ENCODE measurements around the gene MAST3. TPM values are rescaled to one million over a fixed set of nuclear protein-coding genes. Genes with fewer than 3 reads are reported as not detected.

The MAST3 gene
- total RNA-seq, 4 donors from 2014 or later, result 27.2 to 53.5 (median 32.7) TPM

GRCh38 chr19:18194554-18195238, 97.1 kb downstream of the MAST3 start:
- H3K4me1 ChIP-seq, result peaks cover 14 to 24% (median 19%) of the 10 kb centered on the region in 4 donors
- peak overlapping the region; percentile 87 to 96 (median 92) for H3K27ac ChIP-seq
- peak overlapping the region in 2 of 4 donors; percentile 1 to 88 for H3K4me3 ChIP-seq
- DNase-seq, result peak; percentile 49
- intact Hi-C loops (cut with DNase I; ENCODE audit: low total_unique reads), result no loop called here
- TF ChIP-seq POLR2A (IDR thresholded peaks at IDR 0.05) (no peak), EP300 (IDR thresholded peaks at IDR 0.05; ENCODE audit: low read depth) (no peak), POLR2AphosphoS5 (IDR thresholded peaks at IDR 0.05) (peak in 1 of 3 donors; percentile 14)
- TF ChIP-seq, protein P1, sequence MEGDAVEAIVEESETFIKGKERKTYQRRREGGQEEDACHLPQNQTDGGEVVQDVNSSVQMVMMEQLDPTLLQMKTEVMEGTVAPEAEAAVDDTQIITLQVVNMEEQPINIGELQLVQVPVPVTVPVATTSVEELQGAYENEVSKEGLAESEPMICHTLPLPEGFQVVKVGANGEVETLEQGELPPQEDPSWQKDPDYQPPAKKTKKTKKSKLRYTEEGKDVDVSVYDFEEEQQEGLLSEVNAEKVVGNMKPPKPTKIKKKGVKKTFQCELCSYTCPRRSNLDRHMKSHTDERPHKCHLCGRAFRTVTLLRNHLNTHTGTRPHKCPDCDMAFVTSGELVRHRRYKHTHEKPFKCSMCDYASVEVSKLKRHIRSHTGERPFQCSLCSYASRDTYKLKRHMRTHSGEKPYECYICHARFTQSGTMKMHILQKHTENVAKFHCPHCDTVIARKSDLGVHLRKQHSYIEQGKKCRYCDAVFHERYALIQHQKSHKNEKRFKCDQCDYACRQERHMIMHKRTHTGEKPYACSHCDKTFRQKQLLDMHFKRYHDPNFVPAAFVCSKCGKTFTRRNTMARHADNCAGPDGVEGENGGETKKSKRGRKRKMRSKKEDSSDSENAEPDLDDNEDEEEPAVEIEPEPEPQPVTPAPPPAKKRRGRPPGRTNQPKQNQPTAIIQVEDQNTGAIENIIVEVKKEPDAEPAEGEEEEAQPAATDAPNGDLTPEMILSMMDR (IDR thresholded peaks at IDR 0.05), result no peak
- in situ Hi-C loops (cut with MboI; ENCODE audit: low pct_ligation_motif_present in 1 of 4, low pct_unique_long_range_greater_than_20kb in 1 of 4, low sequenced_read_pairs in 3 of 4), result no loop called here
- H3K27me3 ChIP-seq, result no peaks in the 10 kb centered on the region
- no peaks in the 10 kb centered on the region for H3K9me3 ChIP-seq
- H3K36me3 ChIP-seq, result peaks cover 0 to 6% (median 0%) of the 10 kb centered on the region in 4 donors
- 56% methylated on average over 14 of the region's 27 CpGs; no CpG with 5 or more reads in 1 of the 2 donors for WGBS, 2 donors (ENCODE audit: low coverage in 1 of 2)

- in situ Hi-C loops (cut with MboI; ENCODE audit: low pct_ligation_motif_present in 1 of 4, low pct_unique_long_range_greater_than_20kb in 1 of 4, low sequenced_read_pairs in 3 of 4), result no loop called here
- WGBS, 2 donors (ENCODE audit: low coverage in 1 of 2), result 82 to 86% methylated on average over 4 to 7 of the region's 7 CpGs
- Histone ChIP-seq H3K4me1 (peaks cover 14 to 23% (median 19%) of the 10 kb centered on the region in 4 donors), H3K27ac (no peak overlapping the region), H3K36me3 (peaks cover 0 to 6% (median 0%) of the 10 kb centered on the region in 4 donors), H3K9me3 (no peaks in the 10 kb centered on the region), H3K27me3 (no peaks in the 10 kb centered on the region), H3K4me3 (no peak overlapping the region)
- no peak for TF ChIP-seq POLR2AphosphoS5 (IDR thresholded peaks at IDR 0.05)
- TF ChIP-seq, protein P1 (IDR thresholded peaks at IDR 0.05), result no peak
- TF ChIP-seq POLR2A (IDR thresholded peaks at IDR 0.05), result no peak
- TF ChIP-seq EP300 (IDR thresholded peaks at IDR 0.05; ENCODE audit: low read depth), result no peak
- intact Hi-C loops (cut with DNase I; ENCODE audit: low total_unique reads), result no loop called here
- no peak for DNase-seq
These were observed 98.9 kb downstream of the MAST3 start for GRCh38 chr19:18196511-18196845.

GRCh38 chr19:18197306-18197705, 99.7 kb downstream of the MAST3 start:
- Histone ChIP-seq H3K4me1 (peaks cover 14 to 18% (median 17%) of the 10 kb centered on the region in 4 donors), H3K27me3 (no peaks in the 10 kb centered on the region), H3K4me3 (no peak overlapping the region), H3K9me3 (no peaks in the 10 kb centered on the region), H3K36me3 (peaks cover 0 to 6% (median 0%) of the 10 kb centered on the region in 4 donors), H3K27ac (no peak overlapping the region)
- in situ Hi-C loops (cut with MboI; ENCODE audit: low pct_ligation_motif_present in 1 of 4, low pct_unique_long_range_greater_than_20kb in 1 of 4, low sequenced_read_pairs in 3 of 4) (no loop called here), intact Hi-C loops (cut with DNase I; ENCODE audit: low total_unique reads) (no loop called here)
- no peak for DNase-seq
- no peak for TF ChIP-seq POLR2A (IDR thresholded peaks at IDR 0.05)
- TF ChIP-seq, protein P1 (IDR thresholded peaks at IDR 0.05), result no peak
- no peak for TF ChIP-seq EP300 (IDR thresholded peaks at IDR 0.05; ENCODE audit: low read depth)
- no peak for TF ChIP-seq POLR2AphosphoS5 (IDR thresholded peaks at IDR 0.05)
- 90 to 94% methylated on average over 8 to 18 of the region's 18 CpGs for WGBS, 2 donors (ENCODE audit: low coverage in 1 of 2)

DNA sequence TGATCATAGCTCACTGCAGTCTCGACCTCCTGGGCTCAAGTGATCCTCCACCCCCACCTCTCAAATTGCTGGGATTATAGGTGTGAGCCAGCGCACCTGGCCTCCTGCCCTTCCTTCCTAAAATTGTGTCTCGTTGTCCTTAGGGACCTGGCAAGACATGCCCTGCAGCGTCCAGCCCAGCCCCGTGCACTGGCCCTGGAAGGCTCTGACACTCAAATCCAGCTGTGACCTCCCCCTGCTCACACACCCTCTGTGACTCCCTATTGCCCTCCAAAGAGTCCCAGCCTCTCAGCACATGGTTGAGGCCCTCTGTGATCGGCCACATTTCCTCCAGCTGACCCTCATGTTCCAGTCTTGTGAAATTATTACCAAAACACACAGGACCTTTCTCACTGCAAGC, 100.4 kb downstream of the MAST3 start:
- Histone ChIP-seq H3K4me1 (peaks cover 14 to 23% (median 21%) of the 10 kb centered on the region in 4 donors), H3K27me3 (no peaks in the 10 kb centered on the region), H3K36me3 (peaks cover 0 to 6% (median 0%) of the 10 kb centered on the region in 4 donors), H3K27ac (no peak overlapping the region), H3K4me3 (no peak overlapping the region), H3K9me3 (no peaks in the 10 kb centered on the region)
- 79 to 80% methylated on average over 1 to 6 of the region's 6 CpGs for WGBS, 2 donors (ENCODE audit: low coverage in 1 of 2)
- in situ Hi-C loops (cut with MboI; ENCODE audit: low pct_ligation_motif_present in 1 of 4, low pct_unique_long_range_greater_than_20kb in 1 of 4, low sequenced_read_pairs in 3 of 4), result no loop called here
- TF ChIP-seq POLR2A (IDR thresholded peaks at IDR 0.05), result no peak
- TF ChIP-seq, protein P1 (IDR thresholded peaks at IDR 0.05), result no peak
- intact Hi-C loops (cut with DNase I; ENCODE audit: low total_unique reads), result no loop called here
- no peak for DNase-seq

All from transverse colon (tissue), 4 donors.